Raji (cell line): Measurements from ENCODE around the gene LARP1.

Experiments
- POLR2A ChIP-seq: IDR thresholded peaks from 2 replicates; pipeline ENCODE4 v1.6.1; 2011; ENCODE audit warnings: low read depth, low read length, control low read depth; ENCODE audit not compliant: insufficient read depth

Gene LARP1

DNA sequence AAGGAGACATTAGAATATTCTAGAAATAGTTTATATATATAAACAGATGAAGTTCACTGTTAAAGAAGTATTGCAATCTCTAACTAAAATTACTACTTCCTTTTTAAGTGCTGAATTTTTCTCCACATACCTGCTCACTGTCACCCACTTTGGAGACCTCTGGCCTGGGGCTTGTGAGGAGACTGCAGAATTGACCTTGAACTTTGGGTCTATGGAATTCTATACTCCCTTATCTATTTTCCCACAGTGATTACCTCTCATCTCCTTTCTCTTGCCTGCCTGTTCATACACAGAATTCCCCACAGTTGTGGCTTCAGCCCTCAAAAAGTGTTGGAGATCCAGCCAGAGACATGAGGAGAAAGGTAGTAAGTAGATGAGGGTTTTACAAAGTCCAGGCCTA, 45.4 kb downstream of the LARP1 start:
- no peak for TF ChIP-seq POLR2A

- TF ChIP-seq POLR2A = no peak
Measured at GRCh38 chr5:154801083-154801482, 45.9 kb downstream of the LARP1 start.

DNA sequence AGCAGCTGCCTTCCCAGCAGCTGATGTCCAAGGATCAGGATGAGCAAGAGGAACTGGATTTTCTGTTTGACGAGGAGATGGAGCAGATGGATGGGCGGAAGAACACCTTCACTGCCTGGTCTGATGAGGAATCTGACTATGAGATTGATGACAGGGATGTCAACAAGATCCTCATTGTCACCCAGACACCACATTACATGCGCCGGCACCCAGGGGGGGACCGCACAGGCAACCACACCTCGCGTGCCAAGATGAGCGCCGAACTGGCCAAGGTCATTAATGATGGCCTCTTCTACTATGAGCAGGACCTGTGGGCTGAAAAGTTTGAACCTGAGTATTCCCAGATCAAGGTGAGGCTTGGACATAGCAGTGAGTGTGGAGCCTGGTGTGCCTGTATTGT, 46.9 kb downstream of the LARP1 start:
- no peak for TF ChIP-seq POLR2A

- no peak for TF ChIP-seq POLR2A
Measured at GRCh38 chr5:154806176-154806575, 51.0 kb downstream of the LARP1 start.

- TF ChIP-seq POLR2A = no peak
Measured at GRCh38 chr5:154811239-154811638, 56.1 kb downstream of the LARP1 start.

- no peak for TF ChIP-seq POLR2A
Measured at GRCh38 chr5:154811653-154812465, 56.7 kb downstream of the LARP1 start.

DNA sequence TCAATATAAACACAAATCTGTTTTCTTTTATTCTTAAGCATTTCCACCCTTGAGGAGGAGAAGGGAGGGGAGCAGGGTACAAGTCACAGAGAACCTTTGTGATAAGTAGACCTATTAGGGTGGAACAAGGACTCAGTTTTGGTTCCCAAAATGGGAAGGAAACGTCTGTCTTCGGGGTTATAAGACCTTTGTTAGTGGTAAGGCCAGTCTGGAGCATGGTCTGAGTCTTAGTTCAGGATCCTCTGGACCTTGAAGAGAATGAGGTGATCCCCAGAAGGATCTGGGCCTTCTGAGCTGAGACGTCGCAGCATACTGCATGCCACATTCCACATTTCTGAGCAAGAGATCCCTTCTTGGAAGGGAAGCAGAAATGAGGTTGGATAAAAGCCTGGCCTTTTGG, 58.0 kb downstream of the LARP1 start:
- TF ChIP-seq POLR2A = no peak

DNA sequence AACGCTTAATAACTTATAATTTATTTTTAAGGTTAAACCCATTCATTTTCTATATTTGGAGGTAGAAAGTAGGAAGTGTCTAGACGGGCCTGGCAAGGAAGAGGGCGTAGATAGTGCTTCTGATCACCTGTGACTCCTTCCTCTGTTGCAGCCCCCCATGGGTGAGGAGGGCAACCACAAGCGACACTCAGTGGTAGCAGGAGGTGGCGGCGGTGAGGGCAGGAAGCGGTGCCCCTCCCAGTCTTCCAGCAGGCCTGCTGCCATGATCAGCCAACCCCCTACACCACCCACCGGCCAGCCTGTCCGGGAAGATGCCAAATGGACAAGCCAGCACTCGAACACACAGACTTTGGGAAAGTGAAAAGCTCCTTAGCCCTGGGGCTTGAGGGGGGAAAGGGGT, 58.6 kb downstream of the LARP1 start:
- TF ChIP-seq POLR2A = no peak

GRCh38 chr5:154815025-154815424, 59.8 kb downstream of the LARP1 start:
- TF ChIP-seq POLR2A = no peak

GRCh38 chr5:154815684-154816247, 60.6 kb downstream of the LARP1 start:
- TF ChIP-seq POLR2A = no peak

DNA sequence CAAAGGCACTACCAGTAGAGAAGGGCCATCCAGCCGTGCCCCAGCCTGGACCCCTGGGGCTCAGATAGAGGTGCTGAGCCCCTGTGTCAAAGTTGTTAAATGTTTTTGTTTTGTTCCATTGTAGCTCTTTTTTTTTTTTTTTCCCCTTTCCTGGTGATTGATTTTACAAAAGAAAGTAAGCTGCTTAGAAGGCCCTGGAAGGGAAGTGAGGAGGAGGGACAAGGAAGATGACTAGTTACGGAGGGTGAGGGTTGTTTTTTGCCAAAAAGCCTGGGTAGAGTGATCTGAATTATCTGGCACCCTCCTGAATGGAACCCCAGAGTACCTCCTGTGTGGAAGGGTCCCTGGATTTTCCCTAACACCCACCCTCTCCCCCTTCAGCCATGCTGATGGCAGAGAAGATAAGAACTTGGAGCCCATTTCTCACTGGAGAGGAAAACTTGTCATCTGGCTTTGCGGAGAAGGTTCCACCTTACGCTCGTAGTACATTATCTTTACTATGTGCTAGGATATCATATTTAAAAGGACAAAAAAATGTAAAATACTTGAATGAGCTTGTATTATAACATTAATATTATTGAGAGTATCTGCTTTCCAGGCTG, 61.8 kb downstream of the LARP1 start:
- TF ChIP-seq POLR2A = no peak

DNA sequence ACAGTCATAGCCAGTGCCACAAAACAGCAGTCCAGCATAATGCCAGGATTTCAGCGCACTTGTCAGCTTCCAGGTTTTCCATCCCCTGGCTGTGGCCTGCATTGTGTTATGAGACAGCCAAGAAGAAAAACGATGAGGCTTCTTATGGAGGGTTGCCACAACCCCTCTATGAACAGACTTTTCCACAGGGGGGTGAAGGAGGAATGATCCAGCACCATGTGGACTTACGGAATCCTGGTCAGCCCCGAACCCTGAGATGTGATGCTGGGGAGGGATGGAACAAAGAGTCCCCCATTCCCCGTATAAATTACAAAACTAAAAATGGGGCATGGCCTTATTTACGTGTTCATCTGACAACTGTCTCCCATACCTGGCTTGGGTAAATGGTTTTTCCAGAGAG, 62.6 kb downstream of the LARP1 start:
- no peak for TF ChIP-seq POLR2A

- no peak for TF ChIP-seq POLR2A
Measured at GRCh38 chr5:154818471-154819116, 63.4 kb downstream of the LARP1 start.

DNA sequence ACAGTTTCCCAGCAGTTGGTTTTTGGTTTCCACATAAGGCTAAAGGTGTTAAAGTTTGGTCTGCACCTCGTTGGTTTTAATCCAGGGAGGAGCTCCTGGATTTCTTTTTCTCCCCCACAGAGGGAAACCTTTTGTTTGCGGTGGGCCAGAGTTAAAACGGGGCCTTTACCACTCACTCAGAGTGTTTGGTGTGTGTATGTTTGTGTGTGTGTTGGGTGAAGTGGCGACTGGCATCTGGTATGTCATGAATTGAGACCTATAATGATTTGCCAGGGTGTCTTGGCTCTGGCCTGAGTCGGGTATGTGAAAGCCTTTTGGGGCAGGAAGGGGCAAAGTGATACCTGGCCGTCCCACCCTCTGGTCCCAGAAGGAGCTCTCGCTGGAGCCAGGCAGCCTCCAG, 64.4 kb downstream of the LARP1 start:
- no peak for TF ChIP-seq POLR2A

DNA sequence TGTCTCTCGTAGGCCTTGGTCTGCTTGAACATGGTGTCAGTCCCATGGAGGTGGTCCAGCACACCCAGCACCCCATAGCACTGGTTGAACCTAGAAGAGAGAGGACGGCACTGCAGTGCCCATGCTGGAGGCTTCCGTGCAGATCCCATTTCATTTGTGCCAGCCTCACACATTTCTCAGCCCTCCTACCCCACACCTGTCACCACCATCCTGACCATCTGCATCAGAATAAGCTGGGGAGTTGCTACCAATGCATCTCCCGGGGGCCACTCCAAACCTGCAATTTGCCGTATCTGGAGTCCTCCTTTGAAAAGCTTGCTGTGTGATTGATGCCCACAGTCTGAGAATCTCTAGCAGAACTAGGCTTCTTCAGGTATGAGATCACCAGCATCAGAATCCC, 65.2 kb downstream of the LARP1 start:
- TF ChIP-seq POLR2A = no peak

- no peak for TF ChIP-seq POLR2A
Measured at GRCh38 chr5:154823605-154824004, 68.4 kb downstream of the LARP1 start.
